Epidermal melanocyte (primary cell): Measurements from ENCODE around the gene NOC2L.
A peak's percentile ranks its signal among the peaks of the same experiment; 100 is the strongest.

Source experiments
- DNase-seq: peaks from one replicate; pipeline ENCODE4 v3.0.0; 2011; ENCODE audit warnings: low spot score; ENCODE audit not compliant: insufficient read length

Gene NOC2L

GRCh38 chr1:942864-943533, 16.1 kb downstream of the NOC2L start:
- DNase-seq = no peak

GRCh38 chr1:942411-942821, 16.6 kb downstream of the NOC2L start:
- DNase-seq = no peak

GRCh38 chr1:941588-942383, 17.3 kb downstream of the NOC2L start:
- DNase-seq = peak; percentile 95

GRCh38 chr1:941015-941587, 18.0 kb downstream of the NOC2L start:
- DNase-seq = no peak

- peak; percentile 77 for DNase-seq
Measured at GRCh38 chr1:940107-941014, 18.7 kb downstream of the NOC2L start.

- DNase-seq = no peak
Measured at GRCh38 chr1:939511-940106, 19.4 kb downstream of the NOC2L start.

- no peak for DNase-seq
Measured at GRCh38 chr1:938711-939489, 20.2 kb downstream of the NOC2L start.

- no peak for DNase-seq
Measured at GRCh38 chr1:938088-938683, 20.9 kb downstream of the NOC2L start.

GRCh38 chr1:937521-937920, 21.5 kb downstream of the NOC2L start:
- DNase-seq = no peak

GRCh38 chr1:936348-937264, 22.4 kb downstream of the NOC2L start:
- no peak for DNase-seq

GRCh38 chr1:935751-936231, 23.3 kb downstream of the NOC2L start:
- no peak for DNase-seq

- DNase-seq = no peak
Measured at GRCh38 chr1:934991-935750, 23.9 kb downstream of the NOC2L start.

GRCh38 chr1:933603-933940, 25.5 kb downstream of the NOC2L start:
- no peak for DNase-seq

GRCh38 chr1:932776-933602, 26.1 kb downstream of the NOC2L start:
- DNase-seq = no peak

GRCh38 chr1:932173-932510, 26.9 kb downstream of the NOC2L start:
- DNase-seq = no peak

GRCh38 chr1:931380-932172, 27.5 kb downstream of the NOC2L start:
- no peak for DNase-seq
